GM21367 (cell line): ENCODE measurements around the gene NID1.
"Not testable (repeated sequence)": the region's sequence is repeated elsewhere in the genome, so short reads cannot be mapped to it uniquely, and the experiment has no call there.

Experiments
- ATAC-seq: cut with Tn5 transposase; IDR thresholded peaks from one replicate; pipeline ENCODE4 v1.9.1; 2021; ENCODE audit not compliant: unreplicated experiment

The NID1 gene

GRCh38 chr1:236096660-236097482 lies 32.0 kb upstream of the NID1 start:
- not testable (repeated sequence) for ATAC-seq

DNA sequence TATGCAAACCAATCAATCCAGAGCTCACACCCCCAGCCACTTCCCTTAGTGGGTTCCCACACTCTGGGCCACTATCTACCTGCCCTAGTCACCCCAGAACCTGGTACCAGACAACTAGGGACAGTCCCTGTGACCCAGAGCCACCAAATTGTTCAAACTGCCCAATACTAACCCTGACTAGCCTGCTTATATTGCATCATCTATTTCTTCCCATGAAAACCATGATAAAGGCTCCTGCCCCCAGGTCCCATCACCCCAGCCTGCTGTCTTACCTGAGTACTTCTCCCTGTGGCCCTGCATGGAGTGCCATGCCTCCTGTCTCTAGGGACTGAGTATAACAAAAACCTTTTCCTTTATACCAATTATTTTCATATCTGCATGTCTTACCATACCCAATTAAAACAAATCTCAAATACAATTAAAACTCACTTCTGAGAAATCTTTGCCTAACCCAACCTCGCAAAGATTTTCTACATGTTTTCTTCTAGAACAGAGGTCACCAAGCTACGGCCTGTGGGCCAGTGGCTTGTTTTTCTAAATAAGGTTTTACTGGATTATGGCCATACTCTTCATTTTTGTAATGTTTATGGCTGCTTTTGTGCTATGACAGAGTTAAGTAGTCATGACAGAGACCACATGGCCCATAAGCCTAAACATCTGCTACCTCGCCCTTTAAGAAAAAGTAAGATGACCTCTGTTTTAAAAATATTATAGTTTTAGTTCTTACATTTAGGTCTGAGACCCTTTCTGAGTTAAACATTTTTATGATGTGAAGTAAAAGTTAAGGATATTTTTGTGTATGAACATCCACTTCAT lies 31.0 kb upstream of the NID1 start:
- no peak for ATAC-seq

GRCh38 chr1:236092899-236093298 lies 28.0 kb upstream of the NID1 start:
- ATAC-seq, result no peak

- no peak for ATAC-seq
Observed at GRCh38 chr1:236091933-236092318, 27.0 kb upstream of the NID1 start.

GRCh38 chr1:236090741-236091147 lies 25.9 kb upstream of the NID1 start:
- ATAC-seq, result no peak

- ATAC-seq, result no peak
Observed at GRCh38 chr1:236089046-236089773, 24.3 kb upstream of the NID1 start.

DNA sequence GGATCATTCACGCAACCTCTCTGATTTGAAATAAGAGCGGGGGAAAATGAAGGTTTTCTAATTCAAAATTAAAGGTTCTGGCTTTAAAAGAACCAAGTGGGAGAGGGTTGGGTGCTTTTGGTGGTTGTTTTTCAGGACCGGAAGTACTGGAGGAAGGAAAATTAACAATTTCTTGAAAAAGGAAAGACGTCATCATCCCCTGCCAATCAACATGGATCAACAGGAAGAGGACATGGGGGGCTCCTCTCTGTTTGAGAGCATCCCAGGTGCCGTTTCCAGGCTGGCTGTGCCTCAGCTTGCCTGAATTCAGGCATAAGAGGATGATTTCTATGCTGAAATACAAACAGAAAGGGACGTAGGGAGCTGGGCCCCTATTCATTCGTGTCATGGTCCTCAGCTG lies 21.6 kb upstream of the NID1 start:
- no peak for ATAC-seq

- ATAC-seq, result no peak
Observed at GRCh38 chr1:236085545-236086159, 20.8 kb upstream of the NID1 start.

DNA sequence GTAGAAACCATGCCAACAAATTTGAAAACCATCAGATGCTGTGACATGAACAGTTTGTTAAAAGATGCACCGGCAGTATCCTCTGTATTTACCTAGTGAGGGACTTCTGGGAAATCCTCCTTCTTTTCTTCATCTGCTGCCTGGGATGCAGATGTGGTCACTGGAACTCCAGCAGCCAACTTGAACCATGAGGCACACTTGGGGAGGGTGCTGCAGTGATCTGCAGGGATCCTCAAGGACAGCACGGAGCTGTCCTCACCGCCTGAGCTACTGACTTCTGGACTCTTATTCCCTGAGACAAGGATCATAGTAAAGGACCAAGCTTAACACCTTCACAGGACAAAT lies 19.5 kb upstream of the NID1 start:
- no peak for ATAC-seq

DNA sequence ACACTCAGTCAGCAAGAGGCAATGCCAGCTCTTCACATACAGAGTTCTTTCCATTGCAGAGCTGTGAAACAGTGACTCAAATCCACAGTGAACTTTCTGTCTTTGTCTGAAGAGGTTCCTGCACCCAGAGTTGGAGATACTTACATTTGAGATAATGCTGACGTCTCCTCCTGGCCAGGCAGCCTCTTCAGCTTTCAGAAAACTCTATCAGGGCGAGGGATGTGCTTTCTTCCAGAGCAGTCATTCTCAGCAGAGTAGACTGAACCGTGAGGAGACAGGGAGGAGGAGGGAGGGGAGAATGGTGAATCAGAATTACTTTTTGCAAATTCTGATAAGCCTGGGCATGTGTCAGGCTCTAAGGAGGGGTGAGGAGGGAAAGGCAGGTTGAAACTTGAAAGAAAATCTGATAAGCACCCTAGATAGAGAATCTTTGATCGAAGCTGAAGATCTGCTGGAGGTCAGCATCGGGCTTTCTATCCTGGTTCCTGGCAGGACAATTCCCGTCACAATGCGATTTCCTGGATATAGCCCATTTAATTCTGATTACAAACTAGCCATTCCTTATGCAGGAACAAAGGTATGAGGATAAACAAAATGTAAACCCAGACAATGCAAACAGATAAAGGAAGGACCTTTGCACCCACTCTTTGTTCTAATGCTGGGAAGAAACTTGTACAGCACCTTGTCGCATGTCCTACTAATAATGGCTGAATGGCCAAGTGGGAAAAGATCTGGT lies 18.9 kb upstream of the NID1 start:
- no peak for ATAC-seq

DNA sequence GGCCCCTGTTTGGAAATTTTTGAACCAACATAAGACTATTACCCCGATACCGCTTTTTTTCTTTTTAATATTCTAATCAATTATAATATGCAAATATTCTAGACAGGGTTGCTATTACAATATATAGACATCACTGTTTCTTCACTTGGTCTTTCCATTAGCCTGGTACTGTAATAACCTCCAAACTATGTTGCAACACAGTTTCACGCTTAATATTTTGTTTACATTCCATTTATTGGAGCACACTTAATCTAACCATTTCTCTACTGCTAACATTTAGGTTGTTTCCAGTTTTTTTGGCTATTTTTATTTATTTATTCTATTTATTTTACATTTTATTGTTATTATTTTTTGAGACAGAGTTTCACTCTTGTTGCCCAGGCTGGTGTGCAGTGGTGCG lies 17.6 kb upstream of the NID1 start:
- ATAC-seq, result no peak

GRCh38 chr1:236081546-236082227 lies 16.8 kb upstream of the NID1 start:
- no peak for ATAC-seq

GRCh38 chr1:236079703-236080102 lies 14.8 kb upstream of the NID1 start:
- ATAC-seq, result no peak

DNA sequence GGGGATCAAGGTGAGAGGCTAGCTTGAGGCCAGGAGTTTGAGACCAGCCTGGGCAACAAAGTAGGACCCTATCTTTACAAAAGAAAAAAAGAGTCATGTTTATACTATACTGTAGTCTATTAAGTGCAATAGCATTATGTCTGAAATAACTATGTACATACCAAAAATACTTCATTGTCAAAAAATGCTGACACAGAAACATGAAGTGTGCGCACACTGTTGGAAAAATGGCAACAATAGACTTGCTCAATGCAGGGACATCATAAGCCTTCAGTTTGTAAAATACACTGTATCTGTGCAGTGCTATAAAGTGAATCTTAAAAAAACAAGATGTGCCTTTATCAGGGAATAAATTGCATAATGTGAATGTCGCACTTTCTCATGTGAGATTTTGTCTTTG lies 14.1 kb upstream of the NID1 start:
- no peak for ATAC-seq

DNA sequence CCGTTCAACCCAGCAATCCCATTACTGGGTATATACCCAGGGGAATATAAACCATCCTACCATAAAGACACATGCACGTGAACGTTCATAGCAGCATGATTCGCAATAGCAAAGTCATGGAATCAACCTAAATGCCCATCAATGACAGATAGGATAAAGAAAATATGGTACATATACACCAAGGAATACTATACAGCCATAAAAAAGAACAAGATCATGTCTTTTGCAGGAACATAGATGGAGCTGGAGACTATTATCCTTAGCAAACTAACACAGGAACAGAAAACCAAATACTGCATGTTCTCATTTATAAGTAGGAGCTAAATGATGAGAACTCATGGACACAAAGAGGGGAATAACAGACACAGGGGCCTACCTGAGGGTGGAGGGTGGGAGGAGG lies 13.2 kb upstream of the NID1 start:
- ATAC-seq, result not testable (repeated sequence)

DNA sequence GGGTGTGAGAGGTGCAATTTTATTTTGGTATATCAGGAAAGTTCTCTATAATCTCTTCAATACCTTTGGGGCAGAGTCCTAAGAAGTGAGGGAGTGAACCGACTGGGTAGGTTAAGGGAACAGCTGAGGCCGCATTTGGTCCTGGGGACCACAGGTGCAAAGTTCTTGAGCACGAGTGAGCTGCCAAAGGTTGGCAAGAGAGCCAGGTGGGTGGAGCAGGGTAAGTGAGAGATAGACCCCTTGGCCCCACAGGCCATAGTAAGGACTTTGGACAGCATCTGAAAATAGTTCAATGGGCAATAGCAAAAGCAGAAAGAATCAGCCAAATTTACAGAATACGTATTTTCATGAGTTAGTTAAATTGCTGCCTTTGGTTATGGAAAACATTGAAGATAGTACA lies 11.0 kb upstream of the NID1 start:
- ATAC-seq, result no peak

GRCh38 chr1:236073307-236073897 lies 8.5 kb upstream of the NID1 start:
- no peak for ATAC-seq

DNA sequence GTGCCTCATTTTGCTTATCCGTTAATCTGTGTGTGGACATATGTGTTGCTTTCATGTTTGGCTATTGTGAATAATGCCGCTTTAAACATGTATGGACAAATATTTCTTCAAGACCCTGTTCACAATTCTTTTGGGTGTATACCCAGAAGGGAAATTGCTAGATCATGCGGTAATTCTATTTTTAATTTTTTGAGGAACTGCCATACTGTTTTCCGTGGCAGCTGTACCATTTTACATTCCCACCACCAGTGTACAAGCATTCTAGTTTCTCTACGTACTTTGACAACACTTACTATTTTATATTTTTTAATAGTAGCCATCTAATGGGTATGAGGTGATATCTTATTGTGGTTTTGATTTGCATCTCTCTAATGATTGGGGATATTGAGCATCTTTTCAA lies 7.1 kb upstream of the NID1 start:
- ATAC-seq, result no peak

DNA sequence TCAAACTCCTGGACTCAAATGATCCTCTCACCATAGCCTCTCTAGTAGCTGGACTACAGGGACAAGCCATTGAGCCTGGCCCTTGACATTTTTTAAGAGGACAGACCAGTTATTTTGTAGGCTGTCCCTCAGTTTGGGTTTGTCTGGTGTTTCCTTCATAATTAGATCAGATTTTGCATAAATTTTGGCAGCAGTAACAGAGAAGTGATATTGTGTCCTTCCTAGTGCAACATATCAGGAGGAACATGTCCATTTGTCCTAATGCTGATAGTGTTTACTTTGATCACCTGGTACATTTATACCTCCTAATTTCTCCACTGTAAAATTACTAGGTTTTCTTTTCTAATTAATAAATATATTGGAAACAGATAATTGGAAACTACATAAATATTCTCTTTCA lies 5.9 kb upstream of the NID1 start:
- no peak for ATAC-seq

DNA sequence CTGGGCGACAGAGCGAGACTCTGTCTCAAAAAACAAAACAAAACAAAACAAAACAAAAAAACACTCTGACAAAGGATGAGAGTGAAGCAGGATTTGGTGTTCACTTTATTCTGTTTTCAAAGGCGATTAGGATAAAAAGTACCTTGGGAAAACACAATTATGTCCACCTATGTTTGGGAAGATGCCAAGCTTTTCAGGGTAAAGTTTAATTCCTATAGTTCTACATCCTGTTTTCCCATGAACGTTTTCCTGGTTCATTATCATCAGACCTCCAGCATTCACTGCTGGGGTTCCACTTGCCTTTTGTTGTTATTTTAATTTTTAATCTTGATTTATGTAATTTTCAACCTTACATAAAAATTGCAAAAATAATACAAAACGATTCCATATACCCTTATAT lies 4.9 kb upstream of the NID1 start:
- ATAC-seq, result no peak
